H1 (cell line): Measurements from ENCODE around the gene OR4X2. TPM values are rescaled to one million over a fixed set of nuclear protein-coding genes. Genes with fewer than 3 reads are reported as not detected.

Source experiments
- CTCF ChIA-PET: fragments of 300-600 bp; sonication (Branson Sonifier 250); formaldehyde crosslinking; loops from one replicate; lab custom pipeline; 2021; ENCODE audit not compliant: partially characterized antibody; lab: Charles Lee
- POLR2A ChIA-PET: fragments of 300-600 bp; sonication (Branson Sonifier 250); formaldehyde crosslinking; loops from one replicate; lab custom pipeline; 2021; ENCODE audit warnings: inconsistent platforms; ENCODE audit not compliant: partially characterized antibody; lab: Charles Lee
- DNase-seq, 2 experiments: peaks; one replicate each; pipeline versions ENCODE4 v3.0.0 to v3.0.0-alpha.2; 2010 to 2022; ENCODE audit warnings: low spot score in 2 of 2, low read depth in 1 of 2, mixed read lengths in 1 of 2
- FAIRE-seq: peaks from 2 replicates; lab custom pipeline; 2011; peaks lifted over from hg19 to GRCh38; lab: Jason Lieb, UNC
- H2AFZ ChIP-seq: 2 replicates; pipeline ENCODE4 v1.8.1; 2012; ENCODE audit warnings: low read length, inconsistent platforms
- H2AK5ac ChIP-seq: 2 replicates; pipeline ENCODE4 v1.6.1; 2013; ENCODE audit warnings: low read depth, low read length
- H2BK120ac ChIP-seq: replicated peaks from 2 replicates; pipeline ENCODE3; 2013; ENCODE audit warnings: low read depth, low read length, inconsistent platforms
- H2BK12ac ChIP-seq: 2 replicates; pipeline ENCODE4 v1.6.1; 2013; ENCODE audit warnings: low read depth, low read length
- H2BK15ac ChIP-seq: 2 replicates; pipeline ENCODE4 v1.6.1; 2013; ENCODE audit warnings: low read length
- H2BK20ac ChIP-seq: 2 replicates; pipeline ENCODE4 v1.6.1; 2013; ENCODE audit warnings: low read length
- H2BK5ac ChIP-seq: 2 replicates; pipeline ENCODE4 v1.6.1; 2013; ENCODE audit warnings: low read depth, low read length
- H3K14ac ChIP-seq: 2 replicates; pipeline ENCODE4 v1.6.1; 2013; ENCODE audit warnings: inconsistent platforms; ENCODE audit not compliant: insufficient read length
- H3K18ac ChIP-seq: 2 replicates; pipeline ENCODE4 v1.6.1; 2013; ENCODE audit warnings: low read length; ENCODE audit errors: extremely low read depth
- H3K23ac ChIP-seq: 2 replicates; pipeline ENCODE4 v1.6.1; 2013; ENCODE audit warnings: inconsistent platforms; ENCODE audit not compliant: insufficient read length
- H3K23me2 ChIP-seq: 2 replicates; pipeline ENCODE4 v1.6.1; 2013; ENCODE audit warnings: low read depth, low read length
- H3K27ac ChIP-seq: 2 replicates; pipeline ENCODE4 v1.6.1; 2011; ENCODE audit warnings: low read depth, low read length, inconsistent platforms
- H3K27me3 ChIP-seq, 4 experiments: replicated peaks in 1 of 4; 1 replicate in 1 of 4; 2 replicates in 3 of 4; pipeline versions ENCODE4 v1.6.1 to v1.8.1; 2011 to 2013; ENCODE audit warnings: low read length in 3 of 4, mild to moderate bottlenecking in 3 of 4, inconsistent platforms in 2 of 4, mixed read lengths in 2 of 4, moderate library complexity in 1 of 4; ENCODE audit not compliant: control insufficient read depth in 3 of 4, insufficient read depth in 3 of 4; ENCODE audit errors: extremely low read depth in 1 of 4
- H3K36me3 ChIP-seq, 4 experiments: 2 replicates each; pipeline versions ENCODE4 v1.6.1 to v1.8.1; 2011 to 2013; ENCODE audit warnings: mild to moderate bottlenecking in 4 of 4, low read length in 3 of 4, moderate library complexity in 2 of 4, control low read depth in 1 of 4, inconsistent platforms in 1 of 4; ENCODE audit not compliant: insufficient read depth in 4 of 4, control insufficient read depth in 2 of 4
- H3K4ac ChIP-seq: replicated peaks from 2 replicates; pipeline ENCODE3; 2013; ENCODE audit warnings: low read length, low read depth, mixed read lengths, inconsistent platforms; ENCODE audit not compliant: insufficient read length
- H3K4me1 ChIP-seq, 4 experiments: replicated peaks in 1 of 4; 1 replicate in 1 of 4; 2 replicates in 3 of 4; pipeline versions ENCODE4 v1.6.1 to v1.8.1; 2011 to 2013; ENCODE audit warnings: low read length in 3 of 4, inconsistent platforms in 2 of 4, mixed read lengths in 1 of 4; ENCODE audit not compliant: insufficient read depth in 4 of 4, control insufficient read depth in 3 of 4
- H3K4me2 ChIP-seq, 2 experiments: 2 replicates each; pipeline versions ENCODE4 v1.6.1 to v1.8.1; 2011 to 2013; ENCODE audit warnings: low read depth in 2 of 2, low read length in 2 of 2, control low read depth in 1 of 2, inconsistent platforms in 1 of 2, mild to moderate bottlenecking in 1 of 2; ENCODE audit not compliant: insufficient read depth in 1 of 2
- H3K4me3 ChIP-seq, 4 experiments: fragments of 200-600, 300-600 bp in 1 of 4; sonication (generic), shearing (Covaris generic), sonication (Bioruptor Twin) in 1 of 4; 2 replicates each; pipeline versions ENCODE4 v1.5.1 to v1.8.1; 2011 to 2016; ENCODE audit warnings: low read length in 4 of 4, low read depth in 3 of 4, control low read depth in 2 of 4, inconsistent platforms in 2 of 4, mild to moderate bottlenecking in 2 of 4, mixed read lengths in 1 of 4, moderate library complexity in 1 of 4; ENCODE audit not compliant: insufficient read depth in 2 of 4; ENCODE audit errors: extremely low read depth in 1 of 4
- H3K56ac ChIP-seq: replicated peaks from 2 replicates; pipeline ENCODE3; 2013; ENCODE audit warnings: low read depth, mild to moderate bottlenecking, mixed read lengths, low read length, inconsistent platforms; ENCODE audit not compliant: insufficient read length
- H3K79me1 ChIP-seq: 2 replicates; pipeline ENCODE4 v1.6.1; 2013; ENCODE audit warnings: low read depth, low read length, control low read depth
- H3K79me2 ChIP-seq, 2 experiments: 2 replicates each; pipeline versions ENCODE4 v1.6.1 to v1.8.1; 2012 to 2013; ENCODE audit warnings: low read length in 2 of 2, mild to moderate bottlenecking in 2 of 2, inconsistent platforms in 1 of 2; ENCODE audit not compliant: insufficient read depth in 2 of 2, control insufficient read depth in 1 of 2
- H3K9ac ChIP-seq, 4 experiments: replicated peaks in 1 of 4; 1 replicate in 1 of 4; 2 replicates in 3 of 4; pipeline versions ENCODE4 v1.6.1 to v1.8.1; 2011 to 2013; ENCODE audit warnings: low read depth in 3 of 4, low read length in 3 of 4, control low read depth in 2 of 4, mild to moderate bottlenecking in 2 of 4, moderate library complexity in 2 of 4, inconsistent platforms in 1 of 4; ENCODE audit errors: extremely low read depth in 1 of 4
- H3K9me3 ChIP-seq, 2 experiments: 2 replicates each; pipeline versions ENCODE4 v1.6.1 to v1.8.1; 2012 to 2013; ENCODE audit warnings: mild to moderate bottlenecking in 2 of 2, moderate library complexity in 2 of 2, control low read depth in 1 of 2, inconsistent platforms in 1 of 2, low read depth in 1 of 2, low read length in 1 of 2, mixed read lengths in 1 of 2; ENCODE audit not compliant: insufficient read depth in 2 of 2
- H4K20me1 ChIP-seq, 2 experiments: replicated peaks in 1 of 2; 2 replicates each; pipeline versions ENCODE3 to v1.8.1; 2011 to 2013; ENCODE audit warnings: inconsistent platforms in 2 of 2, low read length in 2 of 2, mild to moderate bottlenecking in 1 of 2; ENCODE audit not compliant: insufficient read depth in 2 of 2, control insufficient read depth in 1 of 2
- H4K5ac ChIP-seq: 2 replicates; pipeline ENCODE4 v1.6.1; 2013; ENCODE audit warnings: low read length, low read depth, mixed read lengths, inconsistent platforms; ENCODE audit not compliant: insufficient read length
- H4K8ac ChIP-seq: 2 replicates; pipeline ENCODE4 v1.8.0; 2013; ENCODE audit warnings: mild to moderate bottlenecking, moderate library complexity, low read length, inconsistent platforms; ENCODE audit not compliant: insufficient read depth; ENCODE audit errors: extremely low read depth
- H4K91ac ChIP-seq: replicated peaks from 2 replicates; pipeline ENCODE3; 2013; ENCODE audit warnings: low read length, mixed read lengths, inconsistent platforms; ENCODE audit not compliant: insufficient read length
- BCL11A ChIP-seq, 2 experiments: IDR thresholded peaks; one replicate each; pipeline ENCODE4 v1.6.1; 2011; ENCODE audit warnings: low read depth in 2 of 2, low read length in 2 of 2, mild to moderate bottlenecking in 2 of 2
- CBX5 ChIP-seq: fragments of 300-800, 300-1000 bp; sonication (generic); IDR thresholded peaks from 2 replicates; pipeline ENCODE4 v1.7.1; 2016; ENCODE audit warnings: antibody characterized with exemption, low read length, low read depth
- CEBPB ChIP-seq: IDR thresholded peaks from 2 replicates; pipeline ENCODE4 v1.6.1; 2012; ENCODE audit warnings: low read depth, low read length
- CHD1 ChIP-seq: IDR thresholded peaks from 2 replicates; pipeline ENCODE4 v1.6.1; 2012; ENCODE audit warnings: low read depth, low read length, improper control_type of control experiment
- CREB1 ChIP-seq: IDR thresholded peaks from 2 replicates; pipeline ENCODE4 v1.6.1; 2012; ENCODE audit warnings: inconsistent platforms
- GTF2F1 ChIP-seq: IDR thresholded peaks from 2 replicates; pipeline ENCODE4 v1.6.1; 2012; ENCODE audit warnings: low read depth, low read length, improper control_type of control experiment, borderline replicate concordance
- MAX ChIP-seq: IDR thresholded peaks from 2 replicates; pipeline ENCODE4 v1.6.1; 2012; ENCODE audit warnings: inconsistent platforms
- NRF1 ChIP-seq: IDR thresholded peaks from 2 replicates; pipeline ENCODE4 v1.6.1; 2011; ENCODE audit warnings: mild to moderate bottlenecking, low read depth, low read length, improper control_type of control experiment
- POU5F1 ChIP-seq: IDR thresholded peaks from 2 replicates; pipeline ENCODE4 v1.6.1; 2011; ENCODE audit warnings: low read depth, mild to moderate bottlenecking, low read length, moderate library complexity
- RNF2 ChIP-seq: fragments of 200-900, 300-1000 bp; sonication (generic); IDR thresholded peaks from 2 replicates; pipeline ENCODE4 v1.7.1; 2016; ENCODE audit warnings: borderline replicate concordance, low read depth, mild to moderate bottlenecking, antibody characterized with exemption, low read length; ENCODE audit not compliant: poor library complexity, severe bottlenecking; ENCODE audit errors: missing control alignments
- RXRA ChIP-seq: IDR thresholded peaks from 2 replicates; pipeline ENCODE4 v1.6.1; 2011; ENCODE audit warnings: low read depth, mild to moderate bottlenecking, low read length, moderate library complexity; ENCODE audit not compliant: insufficient read depth
- SP4 ChIP-seq: IDR thresholded peaks from 2 replicates; pipeline ENCODE4 v1.6.1; 2012; ENCODE audit warnings: low read length, inconsistent platforms
- SRF ChIP-seq: IDR thresholded peaks from 2 replicates; pipeline ENCODE4 v1.6.1; 2011; ENCODE audit warnings: mild to moderate bottlenecking, low read depth, low read length, moderate library complexity
- WGBS, 2 experiments: shearing (Covaris generic) in 1 of 2; methylation state at CpG; one replicate each; pipeline versions ENCODE4 v1.1.6 to v1.1.7; 2013 to 2015; ENCODE audit warnings: low lambda C conversion rate in 2 of 2, mixed read lengths in 2 of 2, inconsistent platforms in 1 of 2, low coverage in 1 of 2, missing lambda C conversion rate in 1 of 2; ENCODE audit not compliant: insufficient replicate concordance in 2 of 2, insufficient coverage in 1 of 2, insufficient read length in 1 of 2; ENCODE audit errors: extremely low coverage in 1 of 2, missing lambda C conversion rate in 1 of 2; 5-methylcytosine and 5-hydroxymethylcytosine counted together
- polyA plus RNA-seq, 7 experiments: library from polyadenylated mRNA; depleted of rRNA in 3 of 7; stranded (reverse) in 5 of 7; unstranded in 2 of 7; fragments of >200 nt in 5 of 7; fragments of 200-250 nt in 2 of 7; gene quantifications; 1 replicate in 5 of 7; 2 replicates in 1 of 7; 4 replicates in 1 of 7; pipeline versions ENCODE4 v1.2.1 to v1.2.3, GENCODE V29; 2011 to 2013; ENCODE audit warnings: missing spikeins in 2 of 7, mixed read lengths in 2 of 7
- total RNA-seq: library from RNA; stranded (reverse); fragmentation: NEBNext Ultra II Directional; extraction: Animal tissue kit (Norgen Biotek cat#: 25700); gene quantifications from 2 replicates; pipeline ENCODE4 v1.2.1, GENCODE V29; 2021

The OR4X2 gene
- total and polyA plus RNA-seq, 2 of the 8 experiments (the other 6 are each of a cell fraction or from before 2014, with no cell fraction given): not detected

- no peak overlapping the region for H3K14ac ChIP-seq
- H4K8ac ChIP-seq: no peak overlapping the region
- no peak overlapping the region for H2AK5ac ChIP-seq
- H4K20me1 ChIP-seq: no peaks in the 10 kb centered on the region
- DNase-seq (no peak), FAIRE-seq (no peak)
- TF ChIP-seq POU5F1 (no peak), CBX5 (no peak), CEBPB (no peak), RNF2 (no peak), GTF2F1 (no peak), SP4 (no peak), SRF (no peak), CHD1 (no peak), BCL11A (IDR thresholded peaks at IDR 0.05; ENCODE audit: low read depth in 2 of 2, low read length in 2 of 2) (no peak), CREB1 (no peak), NRF1 (no peak), MAX (no peak), RXRA (no peak)
- no peak overlapping the region for H3K4me2 ChIP-seq
- no peak overlapping the region for H3K27ac ChIP-seq
- H3K4ac ChIP-seq: no peak overlapping the region
- no peak overlapping the region for H3K56ac ChIP-seq
- H2BK12ac ChIP-seq: no peak overlapping the region
- H3K18ac ChIP-seq: no peak overlapping the region
- no peak overlapping the region for H2BK120ac ChIP-seq
- H3K9me3 ChIP-seq: peaks cover 38 to 57% of the 10 kb centered on the region in 2 experiments; a peak in 3 of 4 replicates
- H3K36me3 ChIP-seq: no peaks in the 10 kb centered on the region
- 86% methylated on average over 18 of the region's 18 CpGs; no CpG with 5 or more reads in 1 of the 2 experiments for WGBS, 2 experiments
- H2BK5ac ChIP-seq: no peak overlapping the region
- H4K91ac ChIP-seq: no peak overlapping the region
- POLR2A ChIA-PET: no interaction called here
- H3K79me2 ChIP-seq: no peaks in the 10 kb centered on the region
- no peak overlapping the region for H2BK20ac ChIP-seq
- no peaks in the 10 kb centered on the region for H3K27me3 ChIP-seq
- H3K79me1 ChIP-seq: no peaks in the 10 kb centered on the region
- H4K5ac ChIP-seq: no peak overlapping the region
- no peak overlapping the region for H3K23ac ChIP-seq
- H3K9ac ChIP-seq: no peak overlapping the region
- no peaks in the 10 kb centered on the region for H3K4me1 ChIP-seq
- H2AFZ ChIP-seq: no peak overlapping the region
- H3K23me2 ChIP-seq: no peaks in the 10 kb centered on the region
- CTCF ChIA-PET: interaction anchor here (0.8 kb wide), 1 partner anchor 31 kb away, joined by 3 read pairs; no protein-coding TSS in a partner anchor
- H3K4me3 ChIP-seq: no peak overlapping the region
- no peak overlapping the region for H2BK15ac ChIP-seq
These were observed 16.1 kb upstream of the OR4X2 start for GRCh38 chr11:48228761-48229160.
